Osteoblast (primary cell): ENCODE data around the gene DTX1. TPM values are rescaled to one million over a fixed set of nuclear protein-coding genes. Genes with fewer than 3 reads are reported as not detected.

Experiments
- DNase-seq: peaks from one replicate; pipeline ENCODE4 v3.0.0; 2011; ENCODE audit warnings: low spot score, mixed read lengths; ENCODE audit not compliant: insufficient read length; ENCODE audit errors: missing footprints
- H2AFZ ChIP-seq: 2 replicates; pipeline ENCODE4 v1.6.0; 2011; ENCODE audit warnings: mild to moderate bottlenecking, low read length
- H3K27ac ChIP-seq: 2 replicates; pipeline ENCODE4 v1.5.1; 2011; ENCODE audit warnings: mild to moderate bottlenecking, low read depth, low read length, moderate library complexity
- H3K27me3 ChIP-seq: 2 replicates; pipeline ENCODE4 v1.6.0; 2012; ENCODE audit warnings: mild to moderate bottlenecking, control low read depth, inconsistent platforms, low read length, moderate library complexity; ENCODE audit not compliant: insufficient read depth
- H3K36me3 ChIP-seq: 2 replicates; pipeline ENCODE4 v1.5.1; 2011; ENCODE audit warnings: mild to moderate bottlenecking, low read length, control low read depth, moderate library complexity; ENCODE audit not compliant: insufficient read depth
- H3K4me1 ChIP-seq: 2 replicates; pipeline ENCODE4 v1.5.1; 2011; ENCODE audit warnings: mild to moderate bottlenecking, low read length, control low read depth, moderate library complexity; ENCODE audit not compliant: insufficient read depth
- H3K4me2 ChIP-seq: 2 replicates; pipeline ENCODE4 v1.6.0; 2011; ENCODE audit warnings: mild to moderate bottlenecking, low read length; ENCODE audit not compliant: insufficient read depth
- H3K4me3 ChIP-seq: fragments of 200-600 bp; sonication (generic); 3 replicates; pipeline ENCODE4 v1.5.1; 2012; ENCODE audit warnings: mild to moderate bottlenecking, low read length, inconsistent platforms; ENCODE audit not compliant: insufficient read depth
- H3K79me2 ChIP-seq: 2 replicates; pipeline ENCODE4 v1.6.0; 2012; ENCODE audit warnings: mild to moderate bottlenecking, low read length, control low read depth, inconsistent platforms; ENCODE audit not compliant: insufficient read depth
- H3K9me3 ChIP-seq: 2 replicates; pipeline ENCODE4 v1.5.1; 2011; ENCODE audit warnings: low read depth, low read length, control low read depth
- H4K20me1 ChIP-seq: 2 replicates; pipeline ENCODE4 v1.6.0; 2012; ENCODE audit warnings: mild to moderate bottlenecking, low read length, control low read depth; ENCODE audit not compliant: insufficient read depth
- CTCF ChIP-seq: IDR thresholded peaks from 2 replicates; pipeline ENCODE4 v1.5.1; 2011; ENCODE audit warnings: mild to moderate bottlenecking, low read depth, low read length, moderate library complexity; ENCODE audit errors: extremely low read depth
- total RNA-seq: library from RNA; depleted of rRNA; stranded (reverse); fragments of >200 nt; gene quantifications from 2 replicates; pipeline ENCODE4 v1.2.3, GENCODE V29; 2012

DTX1 gene
- total RNA-seq, 1 donor: under 0.01 TPM

GRCh38 chr12:113099364-113099763 is 42.8 kb downstream of the DTX1 start:
- no peaks in the 10 kb centered on the region for H3K79me2 ChIP-seq
- no peak overlapping the region for H3K4me2 ChIP-seq
- H3K27ac ChIP-seq: no peak overlapping the region
- no peak for TF ChIP-seq CTCF
- H3K27me3 ChIP-seq: no peaks in the 10 kb centered on the region
- H3K9me3 ChIP-seq: no peaks in the 10 kb centered on the region
- H2AFZ ChIP-seq: no peak overlapping the region
- DNase-seq: peak; percentile 84
- H4K20me1 ChIP-seq: no peaks in the 10 kb centered on the region
- no peaks in the 10 kb centered on the region for H3K4me1 ChIP-seq
- H3K36me3 ChIP-seq: no peaks in the 10 kb centered on the region
- no peak overlapping the region for H3K4me3 ChIP-seq

- TF ChIP-seq CTCF: no peak
- Histone ChIP-seq H3K79me2 (no peaks in the 10 kb centered on the region), H2AFZ (no peak overlapping the region), H3K4me3 (no peak overlapping the region), H3K27ac (no peak overlapping the region), H3K36me3 (no peaks in the 10 kb centered on the region), H4K20me1 (no peaks in the 10 kb centered on the region), H3K27me3 (no peaks in the 10 kb centered on the region), H3K9me3 (no peaks in the 10 kb centered on the region), H3K4me1 (no peaks in the 10 kb centered on the region), H3K4me2 (no peak overlapping the region)
- DNase-seq: peak; percentile 47
Observed at GRCh38 chr12:113099764-113100163, 43.2 kb downstream of the DTX1 start.

- Histone ChIP-seq H2AFZ (no peak overlapping the region), H3K36me3 (no peaks in the 10 kb centered on the region)
Observed at GRCh38 chr12:113101751-113102150, 45.2 kb downstream of the DTX1 start.

DNA sequence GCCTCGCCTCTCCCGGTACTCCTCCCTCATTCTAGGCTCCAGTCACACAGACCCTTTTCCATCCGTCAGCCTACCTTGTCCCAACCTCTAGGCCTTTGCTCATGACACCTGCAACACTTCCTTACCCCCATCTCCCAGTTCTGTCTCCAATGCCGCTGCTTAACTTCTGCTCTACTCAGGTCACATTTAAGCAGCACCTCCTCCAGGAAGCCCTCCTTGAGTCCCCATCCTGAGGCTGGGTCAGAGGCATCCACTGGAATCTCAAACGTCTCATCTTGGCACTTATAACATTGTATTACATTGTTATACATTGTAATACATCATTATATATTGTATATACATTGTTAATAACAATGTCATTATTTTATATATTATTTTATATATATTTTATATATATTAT is 46.3 kb downstream of the DTX1 start:
- peak; percentile 32 for DNase-seq
- no peak overlapping the region for H3K4me3 ChIP-seq

More at GRCh38 chr12:113101751-113102150, 45.2 kb downstream of the DTX1 start:
- Histone ChIP-seq H4K20me1 (no peaks in the 10 kb centered on the region), H3K27me3 (no peaks in the 10 kb centered on the region), H3K4me3 (no peak overlapping the region), H3K4me2 (no peak overlapping the region), H3K79me2 (no peaks in the 10 kb centered on the region), H3K27ac (no peak overlapping the region), H3K4me1 (no peaks in the 10 kb centered on the region), H3K9me3 (no peaks in the 10 kb centered on the region)
- peak; percentile 65 for DNase-seq
- TF ChIP-seq CTCF: no peak

More for the DNA sequence above, 46.3 kb downstream of the DTX1 start:
- Histone ChIP-seq H3K27me3 (no peaks in the 10 kb centered on the region), H3K79me2 (no peaks in the 10 kb centered on the region), H3K4me1 (no peaks in the 10 kb centered on the region), H2AFZ (no peak overlapping the region), H4K20me1 (no peaks in the 10 kb centered on the region), H3K4me2 (no peak overlapping the region), H3K9me3 (no peaks in the 10 kb centered on the region), H3K27ac (no peak overlapping the region), H3K36me3 (no peaks in the 10 kb centered on the region)
- TF ChIP-seq CTCF: no peak
